Brain microvascular endothelial cell (primary cell): ENCODE data around the gene SIMC1.
"Not testable (repeated sequence)": the region's sequence is repeated elsewhere in the genome, so short reads cannot be mapped to it uniquely, and the experiment has no call there.

ENCODE experiments used
- DNase-seq: peaks from one replicate; pipeline ENCODE4 v3.0.0-alpha.2; 2020
- H3K27ac ChIP-seq: fragments of 250-450 bp; sonication (Bioruptor Pico); 2 replicates; pipeline ENCODE4 v1.5.1; 2020; ENCODE audit warnings: mild to moderate bottlenecking, moderate library complexity
- H3K27me3 ChIP-seq: fragments of 250-450 bp; sonication (Bioruptor Pico); replicated peaks from 2 replicates; pipeline ENCODE4 v1.5.1; 2020; ENCODE audit warnings: mild to moderate bottlenecking
- H3K36me3 ChIP-seq: fragments of 250-450 bp; sonication (Bioruptor Pico); replicated peaks from 2 replicates; pipeline ENCODE4 v1.5.1; 2020; ENCODE audit warnings: mild to moderate bottlenecking
- H3K4me3 ChIP-seq: 2 replicates; pipeline ENCODE4 v1.5.1; 2011; ENCODE audit warnings: low read depth, mild to moderate bottlenecking, control low read depth, low read length, moderate library complexity
- in situ Hi-C: cut with HindIII; loops from 2 replicates; pipeline ENCODE4 v1.10.0; 2017; ENCODE audit warnings: low sequenced_read_pairs, low pct_ligation_motif_present
- TF ChIP-seq, protein P1 (sequence below): IDR thresholded peaks from 2 replicates; pipeline ENCODE4 v1.5.1; 2011; ENCODE audit warnings: low read depth, mild to moderate bottlenecking, moderate library complexity, low read length, control low read depth, inconsistent platforms; ENCODE audit errors: missing control alignments

Gene SIMC1

DNA sequence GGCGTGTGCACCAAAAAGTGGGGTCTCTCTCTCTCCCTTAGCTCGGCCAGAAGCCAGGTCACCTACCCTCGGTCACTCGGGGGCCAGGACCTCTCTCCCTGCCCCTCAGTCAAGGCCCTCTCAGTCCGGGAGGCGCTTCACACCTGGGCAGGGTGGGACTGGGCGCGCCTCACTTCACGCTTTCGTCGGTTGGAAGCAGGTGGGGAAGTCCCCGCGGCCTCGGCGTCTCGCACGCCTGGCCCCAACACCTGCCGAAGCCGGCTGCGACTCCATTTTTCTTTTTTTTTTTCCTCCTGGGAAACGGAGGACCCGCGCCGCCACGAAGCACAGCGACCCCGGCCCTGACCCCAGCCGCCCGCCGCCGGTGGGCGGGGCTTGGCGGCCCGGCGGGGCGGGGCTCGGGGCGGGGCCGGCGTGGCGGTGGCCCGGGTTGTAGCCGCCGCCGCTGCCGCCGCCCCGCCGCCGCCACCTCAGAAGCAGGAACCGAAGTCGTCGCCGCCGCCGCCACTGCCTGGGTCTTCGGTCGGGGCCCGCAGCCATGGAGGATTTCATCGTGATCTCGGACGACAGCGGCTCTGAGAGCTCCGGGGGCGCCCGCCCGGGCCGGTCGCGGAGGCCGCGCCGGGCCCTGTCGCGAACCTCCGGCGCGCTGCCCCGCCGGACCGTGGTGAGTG lies at the start of gene SIMC1:
SIMC1 (plus strand) TSS at position 454 of the 674 bp plus-strand sequence; CDS start at position 539, 85 bp downstream.
- H3K27ac ChIP-seq, DNase-seq, H3K27me3 ChIP-seq, in situ Hi-C loops, H3K36me3 ChIP-seq: not testable (repeated sequence)
- H3K4me3 ChIP-seq = peak within 1 kb of the TSS; percentile 39

DNA sequence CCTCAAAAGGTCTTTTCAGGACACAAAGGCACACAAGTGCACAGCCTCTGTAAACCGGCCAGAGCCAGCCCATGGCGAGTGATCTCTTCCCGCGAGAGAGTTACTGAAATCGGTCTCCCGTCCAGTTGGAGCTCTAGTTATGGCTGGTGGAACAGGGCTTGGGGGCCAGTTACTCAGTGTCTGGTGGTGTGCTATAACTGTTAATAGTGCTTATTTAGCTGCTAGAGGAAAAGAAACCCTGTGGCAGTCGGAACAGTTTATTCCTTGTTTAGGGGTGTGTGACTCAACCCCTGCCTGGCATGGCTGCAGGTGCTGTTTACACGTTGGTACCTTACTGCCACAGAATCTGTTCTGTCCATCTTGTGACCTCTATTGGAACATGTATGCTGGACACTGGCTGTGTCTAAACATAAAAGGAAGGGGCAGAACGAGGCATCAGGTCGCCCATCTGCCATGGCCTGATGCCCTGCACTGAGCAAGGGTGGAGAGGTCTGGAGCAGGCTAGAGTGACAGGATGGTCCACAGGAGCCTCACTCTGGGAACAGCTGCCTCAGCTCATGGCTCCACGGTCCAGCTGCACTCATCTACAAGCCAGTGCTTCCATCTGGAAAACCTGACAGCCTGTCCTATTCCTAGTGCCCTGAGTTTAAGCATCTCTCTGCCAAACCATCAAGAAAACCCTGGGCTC lies 49.6 kb upstream of the SIMC1 start:
- DNase-seq = no peak
- Histone ChIP-seq H3K27me3 (no peaks in the 10 kb centered on the region), H3K36me3 (no peaks in the 10 kb centered on the region), H3K27ac (no peak overlapping the region), H3K4me3 (no peak overlapping the region)
- TF ChIP-seq, protein P1, sequence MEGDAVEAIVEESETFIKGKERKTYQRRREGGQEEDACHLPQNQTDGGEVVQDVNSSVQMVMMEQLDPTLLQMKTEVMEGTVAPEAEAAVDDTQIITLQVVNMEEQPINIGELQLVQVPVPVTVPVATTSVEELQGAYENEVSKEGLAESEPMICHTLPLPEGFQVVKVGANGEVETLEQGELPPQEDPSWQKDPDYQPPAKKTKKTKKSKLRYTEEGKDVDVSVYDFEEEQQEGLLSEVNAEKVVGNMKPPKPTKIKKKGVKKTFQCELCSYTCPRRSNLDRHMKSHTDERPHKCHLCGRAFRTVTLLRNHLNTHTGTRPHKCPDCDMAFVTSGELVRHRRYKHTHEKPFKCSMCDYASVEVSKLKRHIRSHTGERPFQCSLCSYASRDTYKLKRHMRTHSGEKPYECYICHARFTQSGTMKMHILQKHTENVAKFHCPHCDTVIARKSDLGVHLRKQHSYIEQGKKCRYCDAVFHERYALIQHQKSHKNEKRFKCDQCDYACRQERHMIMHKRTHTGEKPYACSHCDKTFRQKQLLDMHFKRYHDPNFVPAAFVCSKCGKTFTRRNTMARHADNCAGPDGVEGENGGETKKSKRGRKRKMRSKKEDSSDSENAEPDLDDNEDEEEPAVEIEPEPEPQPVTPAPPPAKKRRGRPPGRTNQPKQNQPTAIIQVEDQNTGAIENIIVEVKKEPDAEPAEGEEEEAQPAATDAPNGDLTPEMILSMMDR = no peak
- in situ Hi-C loops = no loop called here

DNA sequence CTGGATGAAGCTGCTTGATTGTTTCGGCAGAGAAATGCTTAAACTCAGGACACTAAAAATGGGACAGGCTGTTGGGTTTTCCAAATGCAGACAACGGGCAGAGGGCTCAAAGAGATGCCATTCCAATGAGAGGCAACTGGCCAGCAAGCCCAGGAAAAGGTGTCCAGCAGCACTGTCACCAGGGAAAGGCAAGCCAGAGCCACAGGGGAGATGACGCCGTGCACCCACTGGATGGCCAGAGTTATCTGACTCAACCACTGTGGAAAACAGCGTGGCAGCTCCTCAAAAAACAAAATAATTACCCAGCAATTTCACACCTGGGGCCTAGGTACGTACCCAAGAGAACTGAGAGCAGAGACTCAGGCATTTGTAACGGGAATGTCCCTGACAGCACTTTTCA lies 48.4 kb upstream of the SIMC1 start:
- Histone ChIP-seq H3K27ac (no peak overlapping the region), H3K4me3 (no peak overlapping the region), H3K27me3 (peaks cover 2% of the 10 kb centered on the region), H3K36me3 (no peaks in the 10 kb centered on the region)
- TF ChIP-seq, protein P1 = no peak
- DNase-seq = no peak
- in situ Hi-C loops = no loop called here

DNA sequence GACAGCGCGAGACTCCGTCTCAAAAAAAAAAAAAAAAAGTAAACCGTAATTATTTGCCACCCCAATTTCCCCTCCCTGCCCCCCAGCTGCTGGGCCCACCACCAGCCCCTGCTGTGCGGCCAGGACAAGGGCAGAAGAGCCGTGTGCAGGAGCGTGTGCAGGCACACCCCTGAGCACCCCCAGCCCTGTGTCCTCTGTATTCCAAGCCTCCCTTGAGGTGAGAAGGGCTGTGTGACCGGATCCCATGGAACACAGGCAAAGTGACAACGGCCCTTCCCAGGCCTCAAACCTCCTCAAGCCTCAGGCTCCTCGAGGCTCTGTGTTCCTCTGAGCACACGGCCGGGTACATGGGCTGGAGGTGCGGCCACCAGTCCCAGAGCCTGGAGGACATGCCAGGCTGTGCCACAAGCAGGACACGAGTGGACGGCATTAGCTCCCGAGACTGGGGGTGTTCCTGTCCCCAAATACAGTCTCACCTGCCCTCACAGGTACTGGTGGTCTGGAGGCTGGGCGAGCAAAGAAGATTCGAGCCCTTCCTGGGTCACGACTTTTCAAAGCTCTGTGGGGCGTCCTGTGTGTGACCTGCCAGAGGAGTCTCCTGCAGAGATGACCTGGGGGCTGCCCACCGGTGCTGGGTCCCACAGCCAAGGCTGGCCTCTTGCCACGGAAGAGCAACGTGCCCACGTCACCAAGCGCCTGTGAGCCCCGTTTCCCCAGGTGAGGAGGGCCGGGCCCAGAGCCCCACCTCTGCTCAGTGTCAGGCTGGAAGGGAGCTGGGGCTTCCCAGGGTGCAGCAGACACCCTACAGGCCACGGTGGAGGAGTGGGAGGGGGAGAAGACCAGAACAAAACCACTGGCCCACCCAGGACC lies 47.1 kb upstream of the SIMC1 start:
- in situ Hi-C loops = no loop called here
- Histone ChIP-seq H3K36me3 (no peaks in the 10 kb centered on the region), H3K4me3 (no peak overlapping the region), H3K27ac (no peak overlapping the region), H3K27me3 (peaks cover 2% of the 10 kb centered on the region)
- TF ChIP-seq, protein P1 = no peak
- DNase-seq = no peak

DNA sequence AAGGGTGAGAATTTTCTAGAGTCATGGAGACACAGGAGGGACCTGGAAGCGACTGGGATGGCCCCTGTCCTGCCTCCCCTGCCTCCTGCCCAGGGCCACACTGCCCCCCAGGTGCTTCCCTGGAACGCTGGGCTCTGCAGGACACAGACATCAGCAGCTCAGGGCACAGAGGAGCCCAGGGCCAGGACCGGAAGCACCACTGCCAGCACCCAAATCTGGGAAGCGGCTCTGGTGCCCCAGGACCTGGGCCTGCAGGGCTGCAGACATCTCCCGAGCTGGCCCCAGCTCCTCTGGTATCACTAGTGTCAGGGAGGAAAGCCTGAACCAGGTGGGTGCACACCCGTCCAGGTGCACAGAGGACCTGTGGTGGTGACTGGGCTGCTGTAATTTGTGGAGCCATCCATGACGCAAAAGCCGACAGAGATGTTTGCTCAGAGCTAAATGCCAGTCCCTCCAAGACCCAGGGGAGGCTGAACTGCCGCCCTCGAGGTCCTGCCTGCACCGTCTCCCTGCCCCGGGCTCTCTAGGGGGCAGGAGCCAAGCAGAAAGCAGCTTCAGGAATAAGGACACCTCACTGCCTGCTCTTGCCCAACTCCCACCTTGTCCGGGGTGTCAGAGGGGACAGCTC lies 46.0 kb upstream of the SIMC1 start:
- Histone ChIP-seq H3K4me3 (no peak overlapping the region), H3K27me3 (peaks cover 2% of the 10 kb centered on the region), H3K36me3 (no peaks in the 10 kb centered on the region), H3K27ac (no peak overlapping the region)
- TF ChIP-seq, protein P1 = no peak
- no peak for DNase-seq
- in situ Hi-C loops = no loop called here

DNA sequence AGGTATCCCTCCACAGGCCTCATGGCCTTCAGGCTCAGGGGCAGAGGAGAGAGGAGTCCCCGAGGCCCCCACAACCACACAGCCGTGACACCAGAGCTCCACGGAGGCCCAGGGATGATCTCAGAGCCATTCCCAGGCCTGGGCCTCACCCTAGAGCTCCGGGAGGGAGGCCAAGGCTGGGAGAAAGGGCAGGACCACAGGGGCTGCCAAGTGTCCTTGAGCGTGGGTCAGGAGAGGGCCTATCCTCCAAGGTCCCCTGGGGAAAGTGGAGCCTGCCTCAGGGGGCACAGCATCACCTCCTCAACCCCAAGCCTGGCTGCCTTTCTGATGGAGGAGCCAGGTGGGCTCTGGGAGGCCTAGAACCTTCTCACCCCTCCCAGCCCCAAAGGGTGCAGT lies 45.5 kb upstream of the SIMC1 start:
- DNase-seq, H3K27me3 ChIP-seq, H3K36me3 ChIP-seq, in situ Hi-C loops, H3K4me3 ChIP-seq, H3K27ac ChIP-seq: not testable (repeated sequence)

DNA sequence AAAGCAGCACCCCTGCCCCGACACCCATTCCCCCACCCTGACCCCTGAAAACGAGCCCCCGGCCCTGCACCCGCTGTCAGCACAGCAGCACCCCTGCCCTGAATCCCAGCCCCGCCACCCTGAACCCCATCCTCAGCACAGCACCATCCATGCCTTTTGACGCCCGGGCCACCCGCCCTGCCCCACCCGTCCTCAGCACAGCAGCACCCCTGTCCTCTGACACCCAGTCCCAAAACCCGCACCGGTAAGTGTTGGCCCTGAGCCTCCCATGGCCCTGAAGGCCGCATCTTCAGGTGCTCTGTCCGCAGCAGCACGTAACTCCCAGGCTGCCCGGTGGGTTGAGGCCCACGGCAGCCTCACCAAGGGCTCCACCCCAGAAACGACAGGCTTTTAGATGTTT lies 44.6 kb upstream of the SIMC1 start:
- in situ Hi-C loops, DNase-seq, H3K4me3 ChIP-seq, H3K36me3 ChIP-seq, H3K27me3 ChIP-seq, H3K27ac ChIP-seq: not testable (repeated sequence)

DNA sequence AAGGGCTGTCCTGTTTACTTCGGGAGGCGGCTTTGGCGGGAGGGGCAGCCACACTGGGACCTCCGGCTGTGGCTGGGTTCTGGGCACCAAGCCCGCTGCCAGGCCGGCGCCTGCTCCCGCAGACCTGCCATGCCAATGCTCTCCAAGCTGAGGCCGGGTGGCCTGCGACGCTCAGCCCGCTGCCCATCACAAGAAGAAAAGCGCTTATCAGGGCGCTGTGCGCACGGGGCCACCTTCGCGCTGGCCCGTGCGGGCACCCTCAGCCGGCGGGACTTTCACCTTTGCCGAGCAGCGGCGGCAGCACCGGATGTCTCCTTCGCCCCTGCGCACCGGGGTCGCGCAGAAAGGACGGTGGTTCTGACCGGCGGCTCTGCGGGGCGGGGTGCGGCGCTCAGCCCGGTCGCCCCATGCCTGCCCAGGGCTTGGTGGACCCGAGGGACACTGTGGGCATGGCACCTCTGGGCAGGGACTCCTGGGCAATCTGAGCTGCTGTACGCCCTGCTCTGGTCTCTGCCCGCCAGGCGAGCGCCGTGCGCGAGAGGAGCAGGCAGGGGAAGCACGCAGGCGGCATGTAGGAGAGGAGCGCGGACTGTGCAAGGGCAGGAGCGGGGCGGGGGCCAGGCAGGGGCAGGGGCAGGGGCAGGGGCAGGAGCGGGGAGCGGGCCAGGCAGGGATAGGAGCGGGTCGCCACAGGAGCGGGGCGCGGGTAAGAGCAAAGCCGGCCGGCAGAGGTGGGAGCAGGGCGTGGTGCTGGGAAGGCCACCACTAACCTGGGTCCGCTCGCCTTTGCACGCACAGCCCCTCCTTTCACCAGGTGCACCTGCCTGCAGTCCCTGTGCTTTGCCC lies 43.8 kb upstream of the SIMC1 start:
- H3K27ac ChIP-seq, in situ Hi-C loops, H3K36me3 ChIP-seq, DNase-seq, H3K27me3 ChIP-seq: not testable (repeated sequence)
- H3K4me3 ChIP-seq = peak overlapping the region; percentile 39

DNA sequence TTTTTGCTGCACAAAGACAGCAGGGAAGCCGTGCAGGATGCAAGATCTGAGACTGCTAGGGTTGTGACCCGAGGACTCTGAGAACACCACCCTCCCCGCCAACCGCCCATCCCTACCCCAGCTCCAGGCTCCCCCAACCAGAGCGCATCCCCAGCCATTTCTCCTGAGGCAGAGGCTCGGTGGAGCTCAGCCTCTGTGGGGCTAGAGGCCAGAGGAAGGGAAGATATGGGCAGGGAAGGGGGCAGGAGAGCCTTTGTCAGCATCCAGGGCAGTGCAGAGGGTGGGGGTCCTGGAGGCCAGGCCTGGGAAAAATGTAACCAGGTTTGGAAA lies 43.2 kb upstream of the SIMC1 start:
- DNase-seq, H3K27ac ChIP-seq, in situ Hi-C loops, H3K4me3 ChIP-seq, H3K36me3 ChIP-seq, H3K27me3 ChIP-seq: not testable (repeated sequence)
